ENCODE data around the gene DNAH1. TPM values are rescaled to one million over a fixed set of nuclear protein-coding genes. Genes with fewer than 3 reads are reported as not detected.

DNAH1 gene
- total RNA-seq, 1 experiment from 2014 or later = 3.3 TPM

- no peak for DNase-seq (ENCODE audit: extremely low read depth, low read depth)
Observed at GRCh38 chr3:52401021-52401420, 84.9 kb downstream of the DNAH1 start.

GRCh38 chr3:52401551-52401950 lies 85.4 kb downstream of the DNAH1 start:
- DNase-seq (ENCODE audit: extremely low read depth, low read depth) = no peak

- no peak for DNase-seq (ENCODE audit: extremely low read depth, low read depth)
Observed at GRCh38 chr3:52402101-52402521, 86.0 kb downstream of the DNAH1 start.

GRCh38 chr3:52402706-52403270 lies 86.7 kb downstream of the DNAH1 start:
- no peak for DNase-seq (ENCODE audit: extremely low read depth, low read depth)

- DNase-seq (ENCODE audit: extremely low read depth, low read depth) = no peak
Observed at GRCh38 chr3:52403271-52403841, 87.2 kb downstream of the DNAH1 start.

GRCh38 chr3:52403955-52404354 lies 87.8 kb downstream of the DNAH1 start:
- no peak for DNase-seq (ENCODE audit: extremely low read depth, low read depth)

GRCh38 chr3:52404391-52404790 lies 88.3 kb downstream of the DNAH1 start:
- DNase-seq (ENCODE audit: extremely low read depth, low read depth) = no peak

GRCh38 chr3:52405066-52405465 lies 88.9 kb downstream of the DNAH1 start:
- DNase-seq (ENCODE audit: extremely low read depth, low read depth) = no peak

GRCh38 chr3:52405601-52406110 lies 89.5 kb downstream of the DNAH1 start:
- no peak for DNase-seq (ENCODE audit: extremely low read depth, low read depth)

- no peak for DNase-seq (ENCODE audit: extremely low read depth, low read depth)
Observed at GRCh38 chr3:52406231-52406661, 90.1 kb downstream of the DNAH1 start.

- no peak for DNase-seq (ENCODE audit: extremely low read depth, low read depth)
Observed at GRCh38 chr3:52406791-52407510, 90.8 kb downstream of the DNAH1 start.

GRCh38 chr3:52407779-52408178 lies 91.7 kb downstream of the DNAH1 start:
- DNase-seq (ENCODE audit: extremely low read depth, low read depth) = no peak

GRCh38 chr3:52408466-52408865 lies 92.3 kb downstream of the DNAH1 start:
- DNase-seq (ENCODE audit: extremely low read depth, low read depth) = no peak

- no peak for DNase-seq (ENCODE audit: extremely low read depth, low read depth)
Observed at GRCh38 chr3:52415800-52416199, 99.7 kb downstream of the DNAH1 start.

- DNase-seq (ENCODE audit: extremely low read depth, low read depth) = no peak
Observed at GRCh38 chr3:52420388-52420787, 104.3 kb downstream of the DNAH1 start.

- DNase-seq (ENCODE audit: extremely low read depth, low read depth) = no peak
Observed at GRCh38 chr3:52422669-52423068, 106.5 kb downstream of the DNAH1 start.

GRCh38 chr3:52423173-52423572 lies 107.1 kb downstream of the DNAH1 start:
- no peak for DNase-seq (ENCODE audit: extremely low read depth, low read depth)

GRCh38 chr3:52428151-52429005 lies 112.3 kb downstream of the DNAH1 start:
- DNase-seq (ENCODE audit: extremely low read depth, low read depth) = peak; percentile 56

GRCh38 chr3:52429031-52429430 lies 112.9 kb downstream of the DNAH1 start:
- DNase-seq (ENCODE audit: extremely low read depth, low read depth) = no peak

- no peak for DNase-seq (ENCODE audit: extremely low read depth, low read depth)
Observed at GRCh38 chr3:52429779-52430415, 113.8 kb downstream of the DNAH1 start.

- no peak for DNase-seq (ENCODE audit: extremely low read depth, low read depth)
Observed at GRCh38 chr3:52430416-52430810, 114.3 kb downstream of the DNAH1 start.
